HG03025 (cell line): ENCODE data around the gene BORA.
"Not testable (repeated sequence)": the region's sequence is repeated elsewhere in the genome, so short reads cannot be mapped to it uniquely, and the experiment has no call there.

Experiments
- ATAC-seq: cut with Tn5 transposase; IDR thresholded peaks from one replicate; pipeline ENCODE4 v1.9.1; 2021; ENCODE audit warnings: mild to moderate bottlenecking, moderate library complexity; ENCODE audit not compliant: unreplicated experiment, low FRiP score

BORA gene

DNA sequence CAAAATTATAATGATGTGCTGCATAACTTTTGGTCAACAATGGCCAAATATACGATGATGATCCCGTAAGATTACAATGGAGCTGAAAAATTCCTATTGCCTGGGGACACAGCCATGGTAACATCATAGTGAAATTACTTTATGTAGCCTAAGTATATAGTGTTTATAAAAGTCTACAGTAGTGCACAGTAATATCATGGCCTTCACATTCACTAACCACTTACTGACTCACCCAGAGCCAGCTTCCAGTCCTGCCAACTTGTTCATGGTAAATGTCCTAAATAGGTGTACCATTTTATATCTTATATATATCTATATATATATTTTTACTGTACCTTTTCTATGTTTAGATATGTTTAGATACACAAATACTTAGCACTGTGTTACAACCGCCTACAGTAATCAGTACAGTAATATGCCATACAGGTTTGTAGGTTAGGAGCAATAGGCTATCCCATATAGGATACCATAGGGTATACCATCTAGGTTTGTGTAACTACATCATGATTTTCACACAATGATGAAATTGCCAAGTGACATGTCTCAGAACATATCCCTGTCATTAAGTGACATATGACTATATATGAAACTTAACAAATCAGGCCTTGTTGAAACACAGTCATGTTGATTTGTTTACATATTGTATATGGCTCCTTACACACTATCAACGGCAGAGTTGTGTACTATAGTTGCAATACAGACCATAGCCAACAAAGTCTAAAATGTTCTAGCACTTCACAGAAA, 30.2 kb downstream of the BORA start:
- ATAC-seq = no peak

- ATAC-seq = no peak
Observed at GRCh38 chr13:72760189-72760588, 32.5 kb downstream of the BORA start.

DNA sequence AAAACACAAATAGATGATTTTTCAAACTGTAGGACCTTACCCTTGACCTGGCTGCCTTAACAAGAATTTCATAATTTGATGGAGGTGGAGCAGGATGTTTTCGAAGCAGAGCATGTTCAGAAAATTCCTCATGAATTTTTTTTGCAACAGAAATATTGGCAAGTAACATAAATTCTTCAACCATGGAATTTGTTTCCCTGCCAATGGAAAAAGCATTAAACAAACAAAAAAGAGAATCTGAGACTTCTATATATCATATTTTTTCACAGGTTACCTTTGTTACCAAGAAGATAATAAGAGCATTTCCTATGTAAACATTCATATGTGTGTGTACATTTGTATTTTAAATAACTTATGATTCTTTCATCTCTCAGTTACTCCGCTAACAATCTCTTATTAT, 35.7 kb downstream of the BORA start:
- ATAC-seq = no peak

- no peak for ATAC-seq
Observed at GRCh38 chr13:72774019-72774418, 46.3 kb downstream of the BORA start.

DNA sequence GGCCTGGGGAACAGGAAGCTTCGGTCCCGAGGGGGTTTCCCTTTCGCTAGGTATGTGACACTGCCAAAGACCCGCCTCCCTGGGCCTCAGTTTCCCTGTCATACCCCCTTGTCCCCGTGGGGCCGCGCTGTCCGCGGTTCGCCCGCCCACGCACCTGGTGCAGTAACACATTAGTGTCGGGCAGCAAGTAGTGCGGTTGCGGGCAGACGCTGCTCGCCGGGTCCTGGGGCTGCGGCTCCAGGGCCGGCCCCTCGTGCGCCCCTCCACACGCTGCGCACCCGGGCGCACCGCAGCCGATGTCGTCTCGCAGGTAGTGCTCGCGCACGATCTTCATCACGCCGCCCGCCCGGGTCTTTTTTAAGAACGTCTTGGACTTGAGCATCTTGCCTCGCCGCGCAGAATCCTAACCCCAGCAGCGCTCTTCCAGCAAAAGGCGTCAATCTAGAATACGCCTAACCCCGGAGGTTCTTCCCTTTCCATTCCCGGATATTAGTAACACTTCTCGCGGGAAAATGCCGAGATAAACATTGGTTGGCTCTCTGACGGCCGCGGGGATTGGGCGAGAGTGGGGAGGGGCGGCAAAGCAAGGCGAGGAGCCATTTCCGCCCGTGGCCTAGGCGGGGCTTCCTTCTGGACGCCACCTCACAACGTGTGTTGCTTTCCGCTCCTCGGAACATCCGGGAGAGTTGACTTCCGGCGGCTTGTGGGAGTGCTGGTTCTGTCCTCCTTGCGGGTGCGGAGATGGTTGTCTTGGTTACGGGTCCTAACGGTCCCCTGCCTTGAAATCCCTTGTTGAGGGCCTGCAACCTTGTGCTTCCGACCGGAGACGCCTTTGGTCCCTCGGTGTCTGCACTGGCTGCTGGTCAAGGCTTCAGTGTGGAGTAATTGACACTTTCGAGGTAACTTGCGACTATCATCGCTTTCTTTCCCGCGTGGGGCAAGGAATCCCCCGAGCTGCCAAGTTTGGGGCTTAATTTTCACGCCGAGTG, 54.0 kb downstream of the BORA start, which contains the start of the genes DIS3 and PIBF1:
Gene DIS3 (minus strand): TSS at position 450 of the 989 bp plus-strand sequence. CDS start 68 bp downstream, at position 382.
Gene PIBF1 (plus strand): TSS at position 683 of the 989 bp plus-strand sequence. CDS start 1,337 bp downstream, outside the sequence.
- ATAC-seq = peak; percentile 99

DNA sequence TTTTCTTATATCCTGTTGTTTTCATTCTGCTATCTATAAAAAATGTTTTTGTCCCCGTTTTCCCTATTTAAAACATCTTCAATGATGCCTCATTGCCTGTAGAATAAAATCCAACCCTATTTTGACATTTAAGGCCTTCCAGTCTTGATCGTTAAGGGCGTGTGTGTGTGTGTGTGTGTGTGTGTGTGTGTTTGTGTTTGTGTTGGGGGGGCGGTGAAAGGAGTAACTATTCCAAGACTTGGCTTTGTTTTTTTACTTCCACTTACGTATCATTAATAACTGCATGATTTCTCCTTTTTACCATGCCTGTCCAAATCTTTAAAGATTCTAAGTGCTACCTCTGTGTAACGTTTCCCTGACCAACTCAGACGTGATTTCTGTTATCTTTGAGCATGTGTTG, 55.0 kb downstream of the BORA start:
- ATAC-seq = no peak

DNA sequence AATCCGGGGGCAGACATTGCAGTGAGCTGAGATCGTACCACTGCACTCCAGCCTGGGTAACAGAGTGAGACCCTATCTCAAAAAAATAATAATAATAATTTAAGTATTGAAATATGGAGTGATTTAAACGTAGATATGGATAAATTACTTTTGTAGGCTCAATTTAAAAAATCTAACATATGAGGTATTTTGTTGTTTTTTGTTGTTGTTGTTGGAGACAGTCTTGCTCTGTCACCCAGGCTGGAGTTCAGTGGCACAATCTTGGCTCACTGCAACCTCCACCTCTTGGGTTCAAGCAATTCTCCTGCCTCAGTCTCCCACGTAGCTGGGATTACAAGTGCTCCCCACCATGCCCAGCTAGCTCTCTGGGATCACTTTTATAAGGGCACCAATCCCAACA, 57.0 kb downstream of the BORA start:
- ATAC-seq = not testable (repeated sequence)

GRCh38 chr13:72788831-72789230, 61.1 kb downstream of the BORA start:
- no peak for ATAC-seq

GRCh38 chr13:72792640-72793039, 64.9 kb downstream of the BORA start:
- no peak for ATAC-seq

DNA sequence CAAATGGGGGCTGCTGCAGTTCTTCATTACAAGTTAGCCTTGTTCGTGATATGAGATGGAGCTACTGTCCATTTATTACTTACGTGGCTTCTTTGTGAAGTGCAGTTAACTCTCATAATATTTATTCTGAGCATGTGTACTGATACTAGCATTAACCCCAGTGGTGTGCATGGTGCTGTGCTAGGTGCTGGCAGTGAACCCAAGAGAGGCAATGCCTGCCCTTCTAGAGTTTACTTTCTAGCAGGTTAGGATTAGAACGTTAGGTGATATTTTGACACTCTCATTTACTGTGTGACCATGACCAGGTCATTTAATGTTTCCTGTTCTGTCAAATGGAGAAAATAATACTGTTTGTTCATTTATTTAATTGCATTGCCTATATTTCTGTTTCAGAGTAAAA, 71.1 kb downstream of the BORA start:
- ATAC-seq = no peak

- ATAC-seq = no peak
Observed at GRCh38 chr13:72804301-72804700, 76.6 kb downstream of the BORA start.
